ENCODE measurements around the gene ETV4. TPM values are rescaled to one million over a fixed set of nuclear protein-coding genes. Genes with fewer than 3 reads are reported as not detected.

The ETV4 gene
- polyA plus RNA-seq, 2 of the 4 experiments (the other 2 are of a cell fraction) = 18.5 to 39.1 TPM

- TF ChIP-seq ATOH8 (CRISPR knock-in tag; IDR thresholded peaks at IDR 0.05; ENCODE audit: low read depth) (no peak), GATA3 (IDR thresholded peaks at IDR 0.05; ENCODE audit: borderline replicate concordance) (no peak), NPAS2 (CRISPR knock-in tag; IDR thresholded peaks at IDR 0.05; ENCODE audit: borderline replicate concordance) (no peak), MAZ (IDR thresholded peaks at IDR 0.05; ENCODE audit: borderline replicate concordance, low read depth, low read length) (no peak), JUNB (IDR thresholded peaks at IDR 0.05) (no peak), HOXB5 (CRISPR knock-in tag; IDR thresholded peaks at IDR 0.05) (no peak), RCOR1 (IDR thresholded peaks at IDR 0.05; ENCODE audit: low read depth, low read length) (no peak)
These were observed 38.5 kb upstream of the ETV4 start (continued) for GRCh38 chr17:43584666-43585102.

- H3K4me1 ChIP-seq = peaks cover 39% of the 10 kb centered on the region
- no peaks in the 10 kb centered on the region for H3K9me3 ChIP-seq
- no peak overlapping the region for H3K27ac ChIP-seq
- POLR2A ChIA-PET = no interaction called here
- no peak for DNase-seq (ENCODE audit: low read depth in 1 of 2, low spot score in 1 of 2)
- no peak for FAIRE-seq
- WGBS (ENCODE audit: missing lambda C conversion rate) = 84% methylated on average over 7 of the region's 7 CpGs
- CTCF ChIA-PET = interaction anchor here (1.0 to 1.7 kb wide), 3 partner anchors 18 to 110 kb away, joined by 3 to 7 read pairs (median 4); no protein-coding TSS in a partner anchor
- no peak for ATAC-seq
- no peak overlapping the region for H3K4me3 ChIP-seq
- no peak overlapping the region for H3K4me2 ChIP-seq
- TF ChIP-seq ZC3H11A (IDR thresholded peaks at IDR 0.05) (no peak), HDAC2 (IDR thresholded peaks at IDR 0.05) (no peak), CHD2 (IDR thresholded peaks at IDR 0.05; ENCODE audit: low read length, partially characterized antibody) (no peak)
These were observed 37.2 kb upstream of the ETV4 start for GRCh38 chr17:43583332-43583731.

- no peaks in the 10 kb centered on the region for H3K9me3 ChIP-seq
- FAIRE-seq (no peak), ATAC-seq (no peak), DNase-seq (ENCODE audit: low read depth in 1 of 2, low spot score in 1 of 2) (no peak)
- ChIA-PET CTCF (interaction anchor here (0.8 to 10.9 kb wide), 6 partner anchors 9 to 180 kb away, joined by 3 to 220 read pairs (median 4); partner anchors contain the start of gene SOST), POLR2A (no interaction called here)
- TF ChIP-seq HES2 (IDR thresholded peaks at IDR 0.05) = no peak
- TF ChIP-seq CTCF (IDR thresholded peaks at IDR 0.05) = no peak
- TF ChIP-seq NPAS2 (CRISPR knock-in tag; IDR thresholded peaks at IDR 0.05; ENCODE audit: borderline replicate concordance) = no peak
- TF ChIP-seq CHD2 (IDR thresholded peaks at IDR 0.05; ENCODE audit: low read length, partially characterized antibody) = no peak
- no peak for TF ChIP-seq HOXA7 (CRISPR knock-in tag; IDR thresholded peaks at IDR 0.05)
- TF ChIP-seq BCL3 (IDR thresholded peaks at IDR 0.05) = no peak
- peaks cover 42% of the 10 kb centered on the region for H3K4me1 ChIP-seq
- H3K4me3 ChIP-seq = no peak overlapping the region
- 50% methylated on average over 4 of the region's 4 CpGs for WGBS (ENCODE audit: missing lambda C conversion rate)
- peak overlapping the region; percentile 4; the same call in 2 of the 3 replicates for H3K4me2 ChIP-seq
- H3K27ac ChIP-seq = peak overlapping the region in 1 of 2 experiments; percentile 26; a peak in 2 of 6 replicates
These were observed 35.5 kb upstream of the ETV4 start for GRCh38 chr17:43581613-43582012.

- CTCF ChIA-PET = interaction anchor here (0.7 to 10.9 kb wide), 7 partner anchors 9 to 180 kb away, joined by 3 to 220 read pairs (median 3); partner anchors contain the start of gene SOST
- DNase-seq (ENCODE audit: low read depth in 1 of 2, low spot score in 1 of 2) (no peak), ATAC-seq (no peak), FAIRE-seq (no peak)
- POLR2A ChIA-PET = no interaction called here
- no peak for TF ChIP-seq HES2 (IDR thresholded peaks at IDR 0.05)
- TF ChIP-seq HEYL (CRISPR knock-in tag; IDR thresholded peaks at IDR 0.05) = no peak
- TF ChIP-seq BHLHE40 (IDR thresholded peaks at IDR 0.05; ENCODE audit: low read depth, low read length) = no peak
- TF ChIP-seq RAD21 (conservative IDR thresholded peaks at IDR 0.05 in 1 of 2, IDR thresholded peaks at IDR 0.05 in 1 of 2) = no peak
- no peak for TF ChIP-seq RCOR1 (IDR thresholded peaks at IDR 0.05; ENCODE audit: low read depth, low read length)
- H3K4me2 ChIP-seq = peak overlapping the region; percentile 4; the same call in 2 of the 3 replicates
- WGBS (ENCODE audit: missing lambda C conversion rate) = 92% methylated on average over 4 of the region's 4 CpGs
- H3K4me1 ChIP-seq = peaks cover 45% of the 10 kb centered on the region
- H3K9me3 ChIP-seq = no peaks in the 10 kb centered on the region
- H3K4me3 ChIP-seq = no peak overlapping the region
- H3K27ac ChIP-seq = peak overlapping the region in 1 of 2 experiments; percentile 26; a peak in 2 of 6 replicates
These were observed 35.0 kb upstream of the ETV4 start for GRCh38 chr17:43581130-43581529.
